Measurements from ENCODE around the gene MBD2. TPM values are rescaled to one million over a fixed set of nuclear protein-coding genes. Genes with fewer than 3 reads are reported as not detected.
A peak's percentile ranks its signal among the peaks of the same experiment; 100 is the strongest.

MBD2 gene
- total and polyA plus RNA-seq, 3 experiments from 2014 or later: 27.2 to 201 (median 195) TPM

DNA sequence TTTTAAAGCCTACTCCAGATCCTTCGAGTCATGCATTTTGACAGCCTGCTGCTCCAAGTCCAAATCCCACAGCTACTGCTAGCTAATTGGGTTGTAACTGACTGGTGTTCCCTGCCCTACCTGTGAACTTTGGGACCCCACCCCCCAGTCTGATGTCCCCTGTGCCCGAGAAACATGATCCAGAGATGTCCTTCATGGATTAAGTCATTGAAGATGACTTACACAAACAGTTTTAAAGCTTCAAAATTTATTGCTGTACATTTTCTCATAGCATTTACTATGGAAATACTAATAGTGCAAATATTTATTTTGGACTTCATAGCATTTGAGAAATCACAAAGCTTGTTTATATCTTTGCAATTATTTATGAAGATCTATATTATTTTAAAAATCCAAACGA, 73.1 kb downstream of the MBD2 start:
- Mint-ChIP-seq H3K36me3 (peaks cover 0 to 42% (median 22%) of the 10 kb centered on the region in 3 donors), H3K9me3 (no peaks in the 10 kb centered on the region), H3K27ac (peak overlapping the region in 1 of 8 donors; percentile 72), H3K4me3 (no peak overlapping the region), H3K27me3 (no peaks in the 10 kb centered on the region), H3K4me1 (peaks cover 10 to 15% (median 13%) of the 10 kb centered on the region in 3 donors)
- DNase-seq: no peak
- CTCF ChIA-PET: interaction anchor here (0.8 kb wide), 1 partner anchor 125 kb away, joined by 3 read pairs; no protein-coding TSS in a partner anchor
- H3K27ac ChIP-seq (ENCODE audit: low read depth, low read length): no peak overlapping the region
- no peaks in the 10 kb centered on the region for H3K36me3 ChIP-seq (ENCODE audit: insufficient read depth, low read length)
- no peaks in the 10 kb centered on the region for H3K4me1 ChIP-seq (ENCODE audit: insufficient read depth, low read length)
- H3K27me3 ChIP-seq (ENCODE audit: insufficient read depth, low read length, poor library complexity, severe bottlenecking): no peaks in the 10 kb centered on the region
- H3K9me3 ChIP-seq (ENCODE audit: low read length): no peaks in the 10 kb centered on the region
- POLR2A ChIA-PET: interaction anchor here (0.6 kb wide), 1 partner anchor 112 kb away, joined by 5 read pairs; no protein-coding TSS in a partner anchor
- H3K4me3 ChIP-seq (ENCODE audit: low read length): no peak overlapping the region

- H3K27ac Mint-ChIP-seq: peak overlapping the region in 1 of 8 donors; percentile 73
- Histone ChIP-seq H3K9me3 (ENCODE audit: low read length) (no peaks in the 10 kb centered on the region), H3K27me3 (ENCODE audit: insufficient read depth, low read length, poor library complexity, severe bottlenecking) (no peaks in the 10 kb centered on the region), H3K36me3 (ENCODE audit: insufficient read depth, low read length) (no peaks in the 10 kb centered on the region), H3K4me3 (ENCODE audit: low read length) (no peak overlapping the region), H3K27ac (ENCODE audit: low read depth, low read length) (no peak overlapping the region), H3K4me1 (ENCODE audit: insufficient read depth, low read length) (no peaks in the 10 kb centered on the region)
- CTCF ChIA-PET: no interaction called here
- H3K36me3 Mint-ChIP-seq: peaks cover 0 to 32% (median 17%) of the 10 kb centered on the region in 3 donors
- peaks cover 10 to 15% (median 13%) of the 10 kb centered on the region in 3 donors for H3K4me1 Mint-ChIP-seq
- H3K9me3 Mint-ChIP-seq: no peaks in the 10 kb centered on the region
- no peak for DNase-seq
- no peaks in the 10 kb centered on the region for H3K27me3 Mint-ChIP-seq
- POLR2A ChIA-PET: no interaction called here
- H3K4me3 Mint-ChIP-seq: no peak overlapping the region
Measured at GRCh38 chr18:54150226-54150625, 74.2 kb downstream of the MBD2 start.

DNA sequence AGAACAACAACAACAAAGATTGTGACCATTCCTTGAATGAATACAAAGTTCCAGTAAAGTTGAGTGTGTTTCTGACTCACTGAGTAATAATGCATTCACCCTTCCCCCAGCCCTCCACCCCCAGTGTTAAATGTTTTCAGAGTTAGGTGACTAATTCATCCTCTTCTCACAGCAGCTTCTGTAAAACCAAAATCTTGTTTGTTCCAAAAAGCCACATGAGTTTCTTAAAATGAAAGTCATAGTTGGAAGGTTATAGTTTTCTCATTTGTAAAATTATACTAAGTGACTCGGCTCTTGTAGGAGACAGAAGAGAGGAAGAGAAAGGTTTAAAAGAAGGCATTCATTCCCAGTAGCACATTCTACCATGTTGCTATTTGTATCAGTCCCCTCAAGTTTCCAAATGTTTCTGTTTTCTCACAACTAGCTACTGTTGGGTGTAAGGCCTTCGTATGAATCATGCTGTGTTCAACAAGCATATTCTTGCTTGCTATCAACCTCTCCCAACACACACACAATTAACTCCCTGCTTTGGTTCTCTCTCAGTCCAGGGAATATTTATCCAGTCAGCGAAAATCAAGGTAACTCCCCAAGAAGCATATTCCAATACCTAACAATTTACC, 75.3 kb downstream of the MBD2 start:
- no peaks in the 10 kb centered on the region for H3K27me3 ChIP-seq (ENCODE audit: insufficient read depth, low read length, poor library complexity, severe bottlenecking)
- H3K36me3 ChIP-seq (ENCODE audit: insufficient read depth, low read length): no peaks in the 10 kb centered on the region
- H3K4me1 ChIP-seq (ENCODE audit: insufficient read depth, low read length): no peaks in the 10 kb centered on the region
- POLR2A ChIA-PET: no interaction called here
- H3K9me3 ChIP-seq (ENCODE audit: low read length): no peaks in the 10 kb centered on the region
- Mint-ChIP-seq H3K27ac (peak overlapping the region in 3 of 8 donors; percentile 26 to 62 (median 33)), H3K27me3 (no peaks in the 10 kb centered on the region), H3K36me3 (peaks cover under 1 to 22% (median 12%) of the 10 kb centered on the region in 3 donors), H3K4me3 (no peak overlapping the region), H3K9me3 (no peaks in the 10 kb centered on the region), H3K4me1 (peaks cover 10 to 15% (median 13%) of the 10 kb centered on the region in 3 donors)
- no peak overlapping the region for H3K4me3 ChIP-seq (ENCODE audit: low read length)
- no peak for DNase-seq
- CTCF ChIA-PET: no interaction called here
- H3K27ac ChIP-seq (ENCODE audit: low read depth, low read length): no peak overlapping the region

DNA sequence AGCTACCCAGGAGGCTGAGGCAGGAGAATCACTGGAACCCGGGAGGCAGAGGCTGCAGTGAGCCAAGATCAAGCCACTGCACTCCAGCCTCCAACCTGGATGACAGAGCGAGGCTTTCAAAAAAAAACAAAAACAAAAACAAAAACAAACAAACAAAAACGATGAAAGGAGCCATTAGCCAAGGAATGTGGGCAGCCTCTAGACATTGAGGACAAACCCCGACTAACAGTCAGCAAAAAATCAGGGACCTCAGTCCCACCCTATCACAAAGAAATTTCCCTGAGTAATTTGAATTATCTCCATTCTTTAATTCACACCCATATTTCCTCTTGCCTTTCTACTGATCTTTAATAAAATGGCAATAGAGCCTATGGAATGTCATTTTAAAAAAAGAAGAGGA, 75.8 kb downstream of the MBD2 start:
- no peak for DNase-seq
- no peaks in the 10 kb centered on the region for H3K27me3 Mint-ChIP-seq
- Histone ChIP-seq H3K27me3 (ENCODE audit: insufficient read depth, low read length, poor library complexity, severe bottlenecking) (no peaks in the 10 kb centered on the region), H3K4me1 (ENCODE audit: insufficient read depth, low read length) (no peaks in the 10 kb centered on the region), H3K36me3 (ENCODE audit: insufficient read depth, low read length) (no peaks in the 10 kb centered on the region), H3K4me3 (ENCODE audit: low read length) (no peak overlapping the region), H3K9me3 (ENCODE audit: low read length) (no peaks in the 10 kb centered on the region), H3K27ac (ENCODE audit: low read depth, low read length) (no peak overlapping the region)
- no peak overlapping the region for H3K4me3 Mint-ChIP-seq
- peak overlapping the region in 1 of 8 donors; percentile 89 for H3K27ac Mint-ChIP-seq
- ChIA-PET CTCF (interaction anchor here (1.2 kb wide), 1 partner anchor 74 kb away, joined by 3 read pairs; no protein-coding TSS in a partner anchor), POLR2A (no interaction called here)
- peaks cover 10 to 15% (median 13%) of the 10 kb centered on the region in 3 donors for H3K4me1 Mint-ChIP-seq
- peaks cover 6 to 18% (median 11%) of the 10 kb centered on the region in 3 donors for H3K36me3 Mint-ChIP-seq
- H3K9me3 Mint-ChIP-seq: peaks cover 0 to under 1% (median 0%) of the 10 kb centered on the region in 5 donors

DNA sequence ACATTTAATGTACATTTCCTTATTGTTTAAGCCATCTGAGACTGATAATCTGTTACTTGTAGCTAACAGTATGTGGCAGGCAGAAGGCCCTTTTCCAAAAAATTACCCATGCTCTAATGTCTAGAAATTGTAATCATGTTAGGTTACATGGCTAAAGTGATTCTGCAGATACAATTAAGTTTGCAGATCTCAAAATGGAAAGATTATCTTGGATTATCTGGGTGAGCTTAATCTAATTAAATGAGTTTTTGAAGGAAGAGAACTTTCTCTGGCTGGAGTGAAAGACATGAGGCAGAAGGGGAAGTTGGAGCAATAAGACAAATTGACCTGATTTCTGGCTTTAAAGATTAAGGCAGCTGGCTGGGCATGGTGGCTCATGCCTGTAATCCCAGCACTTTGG, 76.3 kb downstream of the MBD2 start:
- peaks cover 10 to 15% (median 13%) of the 10 kb centered on the region in 3 donors for H3K4me1 Mint-ChIP-seq
- H3K4me3 ChIP-seq (ENCODE audit: low read length): no peak overlapping the region
- H3K4me3 Mint-ChIP-seq: no peak overlapping the region
- no peaks in the 10 kb centered on the region for H3K27me3 ChIP-seq (ENCODE audit: insufficient read depth, low read length, poor library complexity, severe bottlenecking)
- H3K9me3 Mint-ChIP-seq: peaks cover 0 to 6% (median 0%) of the 10 kb centered on the region in 5 donors
- POLR2A ChIA-PET: no interaction called here
- DNase-seq: no peak
- peak overlapping the region in 1 of 8 donors; percentile 21 for H3K27ac Mint-ChIP-seq
- no peaks in the 10 kb centered on the region for H3K27me3 Mint-ChIP-seq
- H3K36me3 ChIP-seq (ENCODE audit: insufficient read depth, low read length): no peaks in the 10 kb centered on the region
- no peaks in the 10 kb centered on the region for H3K9me3 ChIP-seq (ENCODE audit: low read length)
- H3K4me1 ChIP-seq (ENCODE audit: insufficient read depth, low read length): no peaks in the 10 kb centered on the region
- CTCF ChIA-PET: interaction anchor here (1.2 kb wide), 1 partner anchor 75 kb away, joined by 3 read pairs; no protein-coding TSS in a partner anchor
- peaks cover 11 to 17% (median 11%) of the 10 kb centered on the region in 3 donors for H3K36me3 Mint-ChIP-seq
- H3K27ac ChIP-seq (ENCODE audit: low read depth, low read length): no peak overlapping the region

GRCh38 chr18:54147439-54147838, 77.0 kb downstream of the MBD2 start:
- DNase-seq: no peak
- Histone ChIP-seq H3K27ac (ENCODE audit: low read depth, low read length) (no peak overlapping the region), H3K36me3 (ENCODE audit: insufficient read depth, low read length) (no peaks in the 10 kb centered on the region), H3K27me3 (ENCODE audit: insufficient read depth, low read length, poor library complexity, severe bottlenecking) (no peaks in the 10 kb centered on the region), H3K9me3 (ENCODE audit: low read length) (no peaks in the 10 kb centered on the region), H3K4me1 (ENCODE audit: insufficient read depth, low read length) (no peaks in the 10 kb centered on the region), H3K4me3 (ENCODE audit: low read length) (no peak overlapping the region)
- H3K27ac Mint-ChIP-seq: peak overlapping the region in 1 of 8 donors; percentile 20
- peaks cover 0 to 8% (median 0%) of the 10 kb centered on the region in 5 donors for H3K9me3 Mint-ChIP-seq
- ChIA-PET CTCF (interaction anchor here (1.2 kb wide), 1 partner anchor 76 kb away, joined by 3 read pairs; no protein-coding TSS in a partner anchor), POLR2A (interaction anchor here (0.6 to 0.7 kb wide), 2 partner anchors 76 to 123 kb away, joined by 3 to 5 read pairs; no protein-coding TSS in a partner anchor)
- H3K36me3 Mint-ChIP-seq: peaks cover 10 to 18% (median 10%) of the 10 kb centered on the region in 3 donors
- H3K4me3 Mint-ChIP-seq: no peak overlapping the region
- peaks cover 10 to 15% (median 13%) of the 10 kb centered on the region in 3 donors for H3K4me1 Mint-ChIP-seq
- H3K27me3 Mint-ChIP-seq: no peaks in the 10 kb centered on the region

- no peak for DNase-seq
- Mint-ChIP-seq H3K4me1 (no peaks in the 10 kb centered on the region), H3K9me3 (peaks cover 5 to 16% (median 14%) of the 10 kb centered on the region in 5 donors), H3K27ac (no peak overlapping the region), H3K27me3 (no peaks in the 10 kb centered on the region), H3K36me3 (peaks cover 17 to 48% (median 17%) of the 10 kb centered on the region in 3 donors), H3K4me3 (no peak overlapping the region)
- H3K4me3 ChIP-seq (ENCODE audit: low read length): no peak overlapping the region
- H3K4me1 ChIP-seq (ENCODE audit: insufficient read depth, low read length): no peaks in the 10 kb centered on the region
- CTCF ChIA-PET: no interaction called here
- POLR2A ChIA-PET: no interaction called here
- no peaks in the 10 kb centered on the region for H3K36me3 ChIP-seq (ENCODE audit: insufficient read depth, low read length)
- H3K27ac ChIP-seq (ENCODE audit: low read depth, low read length): no peak overlapping the region
- H3K27me3 ChIP-seq (ENCODE audit: insufficient read depth, low read length, poor library complexity, severe bottlenecking): no peaks in the 10 kb centered on the region
- no peaks in the 10 kb centered on the region for H3K9me3 ChIP-seq (ENCODE audit: low read length)
Measured at GRCh38 chr18:54141041-54141608, 83.3 kb downstream of the MBD2 start.

DNA sequence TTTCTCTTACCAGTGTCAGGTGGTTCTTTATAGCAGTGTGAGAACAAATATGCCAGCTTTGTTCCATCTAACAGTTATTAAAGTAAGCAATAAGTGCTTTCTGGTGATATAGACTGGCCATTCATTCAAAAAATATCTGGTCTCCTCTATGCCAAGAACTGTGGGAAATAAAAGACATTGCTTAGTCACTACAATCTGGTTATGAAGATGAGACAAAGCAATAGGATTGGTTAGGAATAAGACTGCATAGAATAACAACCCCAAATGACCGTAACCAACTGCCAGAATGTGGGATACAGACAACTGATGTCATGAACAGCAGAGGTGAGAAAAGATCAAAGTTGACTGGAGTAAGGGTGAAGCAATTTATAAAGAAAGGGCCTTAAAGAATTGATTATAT, 83.8 kb downstream of the MBD2 start:
- no peak for DNase-seq
- H3K4me1 Mint-ChIP-seq: no peaks in the 10 kb centered on the region
- H3K36me3 Mint-ChIP-seq: peaks cover 17 to 48% (median 17%) of the 10 kb centered on the region in 3 donors
- no peak overlapping the region for H3K27ac Mint-ChIP-seq
- H3K27ac ChIP-seq (ENCODE audit: low read depth, low read length): no peak overlapping the region
- ChIA-PET CTCF (no interaction called here), POLR2A (no interaction called here)
- H3K27me3 Mint-ChIP-seq: no peaks in the 10 kb centered on the region
- no peaks in the 10 kb centered on the region for H3K36me3 ChIP-seq (ENCODE audit: insufficient read depth, low read length)
- peaks cover 5 to 16% (median 14%) of the 10 kb centered on the region in 5 donors for H3K9me3 Mint-ChIP-seq
- no peaks in the 10 kb centered on the region for H3K9me3 ChIP-seq (ENCODE audit: low read length)
- no peaks in the 10 kb centered on the region for H3K4me1 ChIP-seq (ENCODE audit: insufficient read depth, low read length)
- H3K4me3 ChIP-seq (ENCODE audit: low read length): no peak overlapping the region
- H3K4me3 Mint-ChIP-seq: no peak overlapping the region
- H3K27me3 ChIP-seq (ENCODE audit: insufficient read depth, low read length, poor library complexity, severe bottlenecking): no peaks in the 10 kb centered on the region
